IgD-negative memory B cell (primary cell): ENCODE data around the gene OR14A2. TPM values are rescaled to one million over a fixed set of nuclear protein-coding genes. Genes with fewer than 3 reads are reported as not detected.

Experiments used
- H3K27ac Mint-ChIP-seq, 3 donors: one replicate each; pipeline ENCODE4 v1.8.0; 2020 to 2022; ENCODE audit warnings: mild to moderate bottlenecking in 3 of 3, mixed read lengths in 3 of 3, moderate library complexity in 1 of 3
- H3K27me3 Mint-ChIP-seq: one replicate; pipeline ENCODE4 v1.8.0; 2021; ENCODE audit warnings: mixed read lengths
- H3K36me3 Mint-ChIP-seq: one replicate; pipeline ENCODE4 v1.8.0; 2020; ENCODE audit warnings: mild to moderate bottlenecking, mixed read lengths
- H3K4me1 Mint-ChIP-seq, 3 donors: one replicate each; pipeline ENCODE4 v1.8.0; 2020 to 2022; ENCODE audit warnings: mixed read lengths in 3 of 3, mild to moderate bottlenecking in 1 of 3
- H3K4me3 Mint-ChIP-seq, 4 donors: one replicate each; pipeline ENCODE4 v1.8.0; 2020 to 2022; ENCODE audit warnings: mild to moderate bottlenecking in 4 of 4, mixed read lengths in 4 of 4, moderate library complexity in 3 of 4
- H3K9me3 Mint-ChIP-seq, 3 donors: one replicate each; pipeline ENCODE4 v1.8.0; 2020 to 2021; ENCODE audit warnings: mixed read lengths in 3 of 3, mild to moderate bottlenecking in 1 of 3
- polyA plus RNA-seq: library from polyadenylated mRNA; unstranded; fragments of 300-500 nt; fragmentation: Illumina TruSeq; gene quantifications from one replicate; pipeline ENCODE4 v1.2.3, GENCODE V29; 2021

OR14A2 gene
- polyA plus RNA-seq, 1 donor from 2014 or later, result not detected

- peaks cover 1 to 4% (median 3%) of the 10 kb centered on the region in 3 donors for H3K9me3 Mint-ChIP-seq
Observed at GRCh38 chr1:247701338-247701737, 46.6 kb downstream of the OR14A2 start.

GRCh38 chr1:247681288-247681897 is 66.5 kb downstream of the OR14A2 start:
- Mint-ChIP-seq H3K4me1 (no peaks in the 10 kb centered on the region), H3K27me3 (no peaks in the 10 kb centered on the region), H3K9me3 (no peaks in the 10 kb centered on the region), H3K27ac (no peak overlapping the region), H3K36me3 (no peaks in the 10 kb centered on the region), H3K4me3 (no peak overlapping the region)

More at GRCh38 chr1:247701338-247701737, 46.6 kb downstream of the OR14A2 start:
- peaks cover 2% of the 10 kb centered on the region for H3K36me3 Mint-ChIP-seq
- H3K4me3 Mint-ChIP-seq, result no peak overlapping the region
- no peaks in the 10 kb centered on the region for H3K27me3 Mint-ChIP-seq
- H3K27ac Mint-ChIP-seq, result no peak overlapping the region
- H3K4me1 Mint-ChIP-seq, result no peaks in the 10 kb centered on the region

- Mint-ChIP-seq H3K36me3 (no peaks in the 10 kb centered on the region), H3K27ac (no peak overlapping the region), H3K4me3 (no peak overlapping the region), H3K9me3 (no peaks in the 10 kb centered on the region), H3K4me1 (no peaks in the 10 kb centered on the region), H3K27me3 (no peaks in the 10 kb centered on the region)
Observed at GRCh38 chr1:247680171-247680570, 67.8 kb downstream of the OR14A2 start.

GRCh38 chr1:247679639-247680038 is 68.3 kb downstream of the OR14A2 start, which contains the start of gene OR13G1:
OR13G1 (minus strand) TSS chr1:247679739; CDS start chr1:247673041, 6,698 bp downstream.
- Mint-ChIP-seq H3K9me3 (no peaks in the 10 kb centered on the region), H3K4me1 (no peaks in the 10 kb centered on the region), H3K27ac (no peak within 1 kb of the TSS), H3K36me3 (no peaks in the 10 kb centered on the region), H3K27me3 (no peaks in the 10 kb centered on the region), H3K4me3 (no peak within 1 kb of the TSS)

Other genes with a start within 250 kb of the OR14A2 start
- not detected for gene OR2C3, start 211.7 kb downstream of the OR14A2 start, polyA plus RNA-seq
- not detected for gene GCSAML, start 199.0 kb downstream of the OR14A2 start, polyA plus RNA-seq
- gene OR2G2, start 159.8 kb downstream of the OR14A2 start, polyA plus RNA-seq, result not detected
- not detected for gene OR2G3, start 142.6 kb downstream of the OR14A2 start, polyA plus RNA-seq
- gene OR13G1, start 68.4 kb downstream of the OR14A2 start, polyA plus RNA-seq, result not detected
- gene OR6F1, start 31.5 kb downstream of the OR14A2 start, polyA plus RNA-seq, result not detected
- not detected for gene OR14K1, start 9.5 kb downstream of the OR14A2 start, polyA plus RNA-seq
- not detected for gene OR1C1, start 12.4 kb upstream of the OR14A2 start, polyA plus RNA-seq
- not detected for gene OR14A16, start 76.0 kb upstream of the OR14A2 start, polyA plus RNA-seq
- gene OR11L1, start 93.8 kb upstream of the OR14A2 start, polyA plus RNA-seq, result not detected
- 0.95 TPM for gene TRIM58, start 109.0 kb upstream of the OR14A2 start, polyA plus RNA-seq
- 0.91 TPM for gene OR2W3, start 147.4 kb upstream of the OR14A2 start, polyA plus RNA-seq
- not detected for gene OR2T8, start 172.1 kb upstream of the OR14A2 start, polyA plus RNA-seq
- gene OR2AJ1, start 176.7 kb upstream of the OR14A2 start, polyA plus RNA-seq, result not detected
- gene OR2L8, start 200.7 kb upstream of the OR14A2 start, polyA plus RNA-seq, result not detected
- not detected for gene OR2AK2, start 217.1 kb upstream of the OR14A2 start, polyA plus RNA-seq